NOMO-1 (cell line): ENCODE data around the gene MINK1.
A peak's percentile ranks its signal among the peaks of the same experiment; 100 is the strongest.

Experiments
- DNase-seq, 2 experiments: peaks; one replicate each; lab custom pipeline; 2025; ENCODE audit not compliant: unreplicated experiment in 2 of 2; lab: John Stamatoyannopoulos, UW

MINK1 gene

GRCh38 chr17:4944554-4945175, 111.5 kb downstream of the MINK1 start:
- DNase-seq = no peak

DNA sequence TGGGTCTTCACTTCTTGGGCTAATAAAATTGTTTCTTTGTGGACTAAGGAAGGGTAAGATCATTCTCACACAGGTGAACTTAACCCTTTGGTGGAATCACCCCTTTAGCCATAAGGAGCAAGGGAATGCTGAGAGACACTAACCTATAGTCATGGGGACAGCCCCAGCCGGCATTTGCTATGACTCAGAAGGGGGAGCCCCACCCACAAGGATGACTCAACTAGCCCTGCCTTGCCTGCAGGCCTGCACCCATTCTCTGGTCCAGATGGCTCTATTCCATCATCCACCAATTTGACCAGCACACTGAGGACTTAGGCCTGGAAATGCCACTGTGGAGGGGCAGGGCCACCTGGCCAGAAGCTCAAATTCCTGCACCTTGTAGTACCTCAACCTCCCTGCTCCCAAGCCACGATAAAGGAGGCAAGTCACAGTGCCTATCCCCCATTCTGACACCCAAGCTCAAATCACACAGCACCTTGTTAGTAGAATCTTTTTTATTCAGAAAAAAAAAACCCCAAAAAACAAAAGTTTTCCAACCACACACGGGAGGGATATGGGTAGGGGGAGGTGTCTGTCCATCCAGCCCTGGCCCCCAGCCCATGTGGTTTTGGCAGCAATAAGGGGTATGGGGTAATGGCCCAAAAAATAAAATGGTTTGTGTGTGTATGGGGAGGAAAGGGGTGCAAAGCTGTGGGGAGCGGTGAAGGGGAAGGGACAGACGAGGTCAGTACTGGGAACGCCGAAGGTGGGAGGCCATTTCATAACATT, 112.2 kb downstream of the MINK1 start:
- peak; percentile 79 to 81 for DNase-seq

DNA sequence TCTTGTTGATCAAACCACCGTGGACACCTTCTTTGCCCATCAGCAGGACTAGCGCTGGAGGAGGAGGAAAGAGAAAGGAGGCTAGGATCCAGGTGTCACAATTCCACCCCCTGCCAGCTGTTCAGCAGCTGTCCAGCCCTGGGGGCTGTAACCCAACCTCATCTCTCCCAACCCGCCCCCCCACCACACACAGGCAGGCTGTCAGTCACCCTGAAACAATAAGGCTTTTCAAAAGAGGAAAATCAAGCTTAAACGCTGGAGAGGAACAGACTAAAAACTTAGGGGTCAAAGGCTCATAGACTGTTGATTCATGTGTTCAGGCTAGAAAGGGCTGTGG, 112.8 kb downstream of the MINK1 start:
- no peak for DNase-seq

- DNase-seq = peak in 1 of 2 experiments; percentile 15
Measured at GRCh38 chr17:4946312-4946976, 113.3 kb downstream of the MINK1 start.

DNA sequence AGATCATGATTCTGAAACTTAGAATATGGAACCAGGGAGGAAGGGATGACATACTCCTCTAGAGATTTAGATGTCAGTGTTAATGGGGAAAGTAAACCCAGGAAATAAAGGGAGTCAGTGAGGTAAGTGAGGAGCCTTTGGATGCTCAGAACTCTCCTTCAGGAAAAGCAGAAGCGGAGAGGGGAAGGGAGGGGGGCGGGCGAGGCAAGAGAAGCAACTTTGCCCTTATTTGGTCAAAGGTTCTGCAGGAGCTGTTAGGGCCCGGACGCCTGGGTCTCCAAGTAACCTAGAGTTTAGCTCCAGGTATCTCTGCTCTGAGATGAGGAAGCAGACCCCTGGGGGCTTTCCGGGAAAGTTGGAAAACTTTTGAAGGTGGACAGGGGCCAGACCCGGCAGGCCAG, 113.9 kb downstream of the MINK1 start:
- DNase-seq = peak; percentile 30 to 35
